K562 (cell line): ENCODE measurements around the gene TPMT. TPM values are rescaled to one million over a fixed set of nuclear protein-coding genes. Genes with fewer than 3 reads are reported as not detected.
A peak's percentile ranks its signal among the peaks of the same experiment; 100 is the strongest.

Experiments
- ATF1 ChIP-seq, 2 experiments: fragments of 450-650 bp in 1 of 2; IDR thresholded peaks; 2 replicates each; pipeline ENCODE4 v1.6.1; 2016; ENCODE audit warnings: missing compliant biosample characterization in 1 of 2, missing genetic modification characterization in 1 of 2
- ATF7 ChIP-seq: fragments of 450-650 bp; IDR thresholded peaks from 2 replicates; pipeline ENCODE4 v1.7.1; 2014; ENCODE audit warnings: mild to moderate bottlenecking, moderate library complexity
- BMI1 ChIP-seq: fragments of 150-350 bp; IDR thresholded peaks from 2 replicates; pipeline ENCODE4 v1.6.1; 2014; ENCODE audit warnings: low read length
- CAMTA2 ChIP-seq: fragments of 250-450 bp; sonication (Bioruptor Pico); conservative IDR thresholded peaks from 2 replicates; pipeline ENCODE4 v1.5.1; 2022
- CEBPG ChIP-seq, 3 experiments: fragments of 200-800 bp in 1 of 3; sonication (Bioruptor generic) in 1 of 3; sonication (generic) in 1 of 3; formaldehyde crosslinking in 1 of 3; IDR thresholded peaks in 2 of 3; conservative IDR thresholded peaks in 1 of 3; 2 replicates each; pipeline versions ENCODE4 v1.6.1 to v1.8.0; 2016 to 2022; ENCODE audit warnings: missing compliant biosample characterization in 2 of 3, missing genetic modification characterization in 2 of 3, mild to moderate bottlenecking in 1 of 3, missing genetic modification reagents in 1 of 3
- CSDE1 ChIP-seq, 2 experiments: fragments of 450-650 bp; IDR thresholded peaks; 2 replicates each; pipeline ENCODE4 v1.6.1; 2016; ENCODE audit warnings: mild to moderate bottlenecking in 1 of 2
- DMBX1 ChIP-seq: fragments of 250-450 bp; sonication (Bioruptor Pico); IDR thresholded peaks from 2 replicates; pipeline ENCODE4 v1.8.0; 2022; ENCODE audit warnings: inconsistent platforms, mild to moderate bottlenecking, moderate library complexity, borderline replicate concordance
- ELF2 ChIP-seq: fragments of 250-450 bp; sonication (Bioruptor Pico); IDR thresholded peaks from 2 replicates; pipeline ENCODE4 v1.5.0; 2021; ENCODE audit warnings: mild to moderate bottlenecking
- GABPA ChIP-seq: fragments of 200-800 bp; sonication (Bioruptor generic); conservative IDR thresholded peaks from 2 replicates; pipeline ENCODE4 v1.6.1; 2016; ENCODE audit warnings: low read depth, missing genetic modification characterization, missing compliant biosample characterization
- HDAC6 ChIP-seq: IDR thresholded peaks from 2 replicates; pipeline ENCODE4 v1.6.1; 2012; ENCODE audit warnings: low read depth, mild to moderate bottlenecking, control low read depth, inconsistent platforms, low read length, moderate library complexity
- HNRNPH1 ChIP-seq: fragments of 200-400 bp; formaldehyde crosslinking; optimal IDR thresholded peaks from 2 replicates; pipeline ENCODE3; 2017; ENCODE audit warnings: low read depth, mild to moderate bottlenecking, low read length, moderate library complexity
- KLF13 ChIP-seq: fragments of 450-650 bp; IDR thresholded peaks from 2 replicates; pipeline ENCODE4 v1.6.1; 2016; ENCODE audit warnings: missing genetic modification characterization, low read depth, mild to moderate bottlenecking, missing compliant biosample characterization, moderate library complexity, borderline replicate concordance
- MCM3 ChIP-seq: fragments of 450-650 bp; IDR thresholded peaks from 2 replicates; pipeline ENCODE4 v1.6.1; 2016
- MTA2 ChIP-seq: fragments of 450-650 bp; IDR thresholded peaks from 2 replicates; pipeline ENCODE4 v1.6.1; 2016; ENCODE audit warnings: low read depth
- MYNN ChIP-seq, 2 experiments: sonication (generic); formaldehyde crosslinking in 1 of 2; IDR thresholded peaks; 2 replicates each; pipeline versions ENCODE4 v1.5.0 to v1.6.1; 2016 to 2020; ENCODE audit warnings: antibody characterized with exemption in 1 of 2, missing genetic modification reagents in 1 of 2
- NONO ChIP-seq, 2 experiments: fragments of 200-400 bp in 1 of 2; fragments of 450-650 bp in 1 of 2; formaldehyde crosslinking in 1 of 2; IDR thresholded peaks; 2 replicates each; pipeline ENCODE4 v1.6.1; 2017; ENCODE audit warnings: low read depth in 2 of 2, mild to moderate bottlenecking in 2 of 2, moderate library complexity in 2 of 2, low read length in 1 of 2
- NR2F6 ChIP-seq: fragments of 450-650 bp; formaldehyde crosslinking; IDR thresholded peaks from 2 replicates; pipeline ENCODE4 v1.4.0; 2020; ENCODE audit warnings: mild to moderate bottlenecking
- PHB ChIP-seq: fragments of 250-450 bp; sonication (Bioruptor Pico); IDR thresholded peaks from 2 replicates; pipeline ENCODE4 v1.5.0; 2021
- RBM22 ChIP-seq: fragments of 200-400 bp; formaldehyde crosslinking; IDR thresholded peaks from 2 replicates; pipeline ENCODE4 v1.6.1; 2018; ENCODE audit warnings: low read length, low read depth; ENCODE audit not compliant: poor library complexity, severe bottlenecking
- SRF ChIP-seq, 2 experiments: fragments of 250-450, 450-650 bp in 1 of 2; sonication (Bioruptor Pico) in 1 of 2; sonication (generic) in 1 of 2; formaldehyde crosslinking; IDR thresholded peaks; 2 replicates each; pipeline versions ENCODE4 v1.5.0 to v1.5.1; 2020 to 2022; ENCODE audit warnings: mild to moderate bottlenecking in 1 of 2, missing genetic modification reagents in 1 of 2
- TBP ChIP-seq: optimal IDR thresholded peaks from 2 replicates; pipeline ENCODE3; 2011; ENCODE audit warnings: low read depth, low read length, improper control_type of control experiment
- ZBTB7A ChIP-seq: IDR thresholded peaks from 2 replicates; pipeline ENCODE4 v1.6.1; 2011; ENCODE audit warnings: low read depth, mild to moderate bottlenecking, low read length, moderate library complexity, borderline replicate concordance; ENCODE audit not compliant: control insufficient read depth
- ZNF282 ChIP-seq: sonication (generic); formaldehyde crosslinking; IDR thresholded peaks from 2 replicates; pipeline ENCODE4 v1.8.1; 2023; ENCODE audit warnings: missing genetic modification reagents
- polyA plus RNA-seq, 8 experiments: library from polyadenylated mRNA; depleted of rRNA in 4 of 8; stranded (reverse) in 5 of 8; unstranded in 3 of 8; fragments of >200 nt; fragmentation: Nextera tagmentation in 2 of 8; fragmentation: Illumina TruSeq in 1 of 8; extraction: Ambion mirVana in 2 of 8; extraction: Trizol in 1 of 8; gene quantifications; 2 replicates each; pipeline versions ENCODE4 v1.2.1 to v1.2.3, GENCODE V29; 2011 to 2014; ENCODE audit warnings: inconsistent platforms in 1 of 8, missing spikeins in 1 of 8
- total RNA-seq, 7 experiments: library from RNA; depleted of rRNA in 6 of 7; stranded (reverse); fragments of >200 nt in 6 of 7; fragmentation: Illumina TruSeq in 2 of 7; extraction: Trizol in 2 of 7; gene quantifications; 2 replicates each; pipeline versions ENCODE4 v1.2.1 to v1.2.3, GENCODE V29; 2011 to 2021; ENCODE audit warnings: low replicate concordance in 1 of 7
- TF ChIP-seq, protein P1 (sequence below): fragments of 150-350 bp; IDR thresholded peaks from 2 replicates; pipeline ENCODE4 v1.6.1; 2014; ENCODE audit warnings: low read depth, mild to moderate bottlenecking, low read length, borderline replicate concordance

The TPMT gene
- total and polyA plus RNA-seq, 9 of the 15 experiments (the other 6 are each of a cell fraction or from before 2014, with no cell fraction given) = 24.2 to 67.4 (median 46.5) TPM

DNA sequence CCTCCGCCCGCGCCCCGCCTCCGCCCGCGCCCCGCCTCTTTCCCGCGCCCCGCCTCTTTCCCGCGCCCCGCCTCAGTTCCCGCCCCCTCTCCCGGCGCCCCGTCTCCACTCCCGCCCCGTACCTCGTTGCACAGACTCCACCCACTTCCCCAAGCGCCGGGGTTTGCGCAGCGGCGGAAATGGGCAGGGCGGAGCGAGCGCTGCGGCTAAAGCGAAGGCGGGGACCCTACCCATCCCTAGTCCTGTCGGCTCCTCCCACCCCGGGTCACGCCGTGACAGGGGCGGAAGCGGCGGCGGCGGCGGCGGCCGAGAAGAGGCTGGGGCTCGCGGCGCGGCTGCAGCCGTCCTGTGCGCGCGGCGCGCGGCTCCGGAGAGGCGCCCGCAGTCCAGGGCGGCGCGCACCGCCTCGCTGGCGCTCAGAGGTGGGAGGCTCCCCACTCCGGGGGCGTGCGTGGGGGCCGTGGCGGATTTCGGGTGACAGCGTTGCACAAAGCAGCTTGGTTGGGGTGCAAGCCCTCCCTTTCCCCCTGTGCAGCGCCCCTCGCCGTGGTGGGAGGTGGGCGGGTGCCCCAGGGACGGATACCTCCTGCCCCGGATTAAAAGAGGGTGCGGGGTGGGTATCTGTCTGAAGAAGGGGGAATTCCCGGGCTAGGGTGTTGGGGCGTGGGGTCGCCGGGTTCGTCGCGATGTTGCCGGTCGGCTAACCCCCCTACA lies 430 bp upstream of the TPMT start, which contains the start of gene KDM1B (continued):
- TF ChIP-seq, protein P1, sequence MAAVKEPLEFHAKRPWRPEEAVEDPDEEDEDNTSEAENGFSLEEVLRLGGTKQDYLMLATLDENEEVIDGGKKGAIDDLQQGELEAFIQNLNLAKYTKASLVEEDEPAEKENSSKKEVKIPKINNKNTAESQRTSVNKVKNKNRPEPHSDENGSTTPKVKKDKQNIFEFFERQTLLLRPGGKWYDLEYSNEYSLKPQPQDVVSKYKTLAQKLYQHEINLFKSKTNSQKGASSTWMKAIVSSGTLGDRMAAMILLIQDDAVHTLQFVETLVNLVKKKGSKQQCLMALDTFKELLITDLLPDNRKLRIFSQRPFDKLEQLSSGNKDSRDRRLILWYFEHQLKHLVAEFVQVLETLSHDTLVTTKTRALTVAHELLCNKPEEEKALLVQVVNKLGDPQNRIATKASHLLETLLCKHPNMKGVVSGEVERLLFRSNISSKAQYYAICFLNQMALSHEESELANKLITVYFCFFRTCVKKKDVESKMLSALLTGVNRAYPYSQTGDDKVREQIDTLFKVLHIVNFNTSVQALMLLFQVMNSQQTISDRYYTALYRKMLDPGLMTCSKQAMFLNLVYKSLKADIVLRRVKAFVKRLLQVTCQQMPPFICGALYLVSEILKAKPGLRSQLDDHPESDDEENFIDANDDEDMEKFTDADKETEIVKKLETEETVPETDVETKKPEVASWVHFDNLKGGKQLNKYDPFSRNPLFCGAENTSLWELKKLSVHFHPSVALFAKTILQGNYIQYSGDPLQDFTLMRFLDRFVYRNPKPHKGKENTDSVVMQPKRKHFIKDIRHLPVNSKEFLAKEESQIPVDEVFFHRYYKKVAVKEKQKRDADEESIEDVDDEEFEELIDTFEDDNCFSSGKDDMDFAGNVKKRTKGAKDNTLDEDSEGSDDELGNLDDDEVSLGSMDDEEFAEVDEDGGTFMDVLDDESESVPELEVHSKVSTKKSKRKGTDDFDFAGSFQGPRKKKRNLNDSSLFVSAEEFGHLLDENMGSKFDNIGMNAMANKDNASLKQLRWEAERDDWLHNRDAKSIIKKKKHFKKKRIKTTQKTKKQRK = no peak
- TF ChIP-seq GABPA (tag) = peak; percentile 79
- TF ChIP-seq CSDE1 (IDR thresholded peaks at IDR 0.05) = no peak
- TF ChIP-seq NR2F6 (CRISPR knock-in tag) = 0 out of 2 replicates have a peak, but pooled peaks have one; percentile 47
- no peak for TF ChIP-seq HDAC6
- TF ChIP-seq SRF (CRISPR knock-in tag; IDR thresholded peaks at IDR 0.05) = peak in 1 of 2 experiments; percentile 88; a peak in 2 of 4 replicates
- no peak for TF ChIP-seq MTA2
- TF ChIP-seq ELF2 = 0 out of 2 replicates have a peak, but pooled peaks have one; percentile 43
- TF ChIP-seq ATF1 (CRISPR knock-in tag; IDR thresholded peaks at IDR 0.05) = 0 out of 2 replicates have a peak, but pooled peaks have one; percentile 13
- 0 out of 2 replicates have a peak, but pooled peaks have one; percentile 5 for TF ChIP-seq ATF1 (tag; IDR thresholded peaks at IDR 0.05)
- TF ChIP-seq TBP = peak; percentile 17
- no peak for TF ChIP-seq BMI1
- TF ChIP-seq NONO (IDR thresholded peaks at IDR 0.05; ENCODE audit: low read depth in 2 of 2, low read length in 1 of 2) = peak; percentile 37 to 67; a peak in 1 of 4 replicates
- TF ChIP-seq RBM22 = peak; percentile 17
- TF ChIP-seq PHB (CRISPR knock-in tag) = peak; percentile 65; the same call in 1 of the 2 replicates
- TF ChIP-seq KLF13 (tag) = 0 out of 2 replicates have a peak, but pooled peaks have one; percentile 39
- no peak for TF ChIP-seq ATF7
- TF ChIP-seq ZBTB7A = peak; percentile 60; the same call in 1 of the 2 replicates
- TF ChIP-seq ZNF282 = no peak
- TF ChIP-seq HNRNPH1 = no peak
- TF ChIP-seq DMBX1 = 0 out of 2 replicates have a peak, but pooled peaks have one; percentile 15
- peak; percentile 71; the same call in 1 of the 2 replicates for TF ChIP-seq CAMTA2 (CRISPR knock-in tag)
- TF ChIP-seq MYNN (IDR thresholded peaks at IDR 0.05) = no peak
- TF ChIP-seq MYNN (CRISPR knock-in tag; IDR thresholded peaks at IDR 0.05) = no peak
- TF ChIP-seq MCM3 = no peak
- peak; percentile 42; the same call in 1 of the 2 replicates for TF ChIP-seq CEBPG (CRISPR knock-in tag; IDR thresholded peaks at IDR 0.05)
- TF ChIP-seq CEBPG (tag; conservative IDR thresholded peaks at IDR 0.05 in 1 of 2, IDR thresholded peaks at IDR 0.05 in 1 of 2) = no peak
